ENCODE results near the gene NELFA. TPM values are rescaled to one million over a fixed set of nuclear protein-coding genes. Genes with fewer than 3 reads are reported as not detected.
"Not testable (repeated sequence)": the region's sequence is repeated elsewhere in the genome, so short reads cannot be mapped to it uniquely, and the experiment has no call there.

The NELFA gene
- total RNA-seq, 1 experiment from 2014 or later = 56.1 TPM

DNA sequence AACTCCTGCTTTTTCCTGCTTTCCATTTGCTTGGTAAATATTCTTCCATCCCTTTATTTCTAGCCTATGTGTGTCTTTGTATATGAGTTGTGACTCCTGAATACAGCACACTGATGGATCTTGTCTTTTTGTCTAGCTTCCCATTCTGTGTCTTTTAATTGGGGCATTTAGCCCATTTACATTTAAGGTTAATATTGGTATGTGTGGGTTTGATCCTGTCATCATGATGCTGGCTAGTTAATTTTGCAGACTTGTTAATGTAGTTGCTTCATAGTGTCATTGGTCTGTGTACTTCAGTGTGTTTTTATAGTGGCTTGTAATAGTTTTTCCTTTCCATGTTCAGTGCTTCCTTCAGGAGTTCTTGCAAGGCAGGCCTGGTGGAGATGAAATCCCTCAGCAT, 22.4 kb upstream of the NELFA start:
- H3K9me3 ChIP-seq (ENCODE audit: control insufficient read depth in 1 of 2, insufficient read depth in 1 of 2, low read depth in 1 of 2, low read length in 2 of 2); BruUV-seq (replicated peaks); ATAC-seq; H3K27me3 ChIP-seq (ENCODE audit: insufficient read depth, low read length); H3K36me3 ChIP-seq (ENCODE audit: control insufficient read depth in 1 of 2, insufficient read depth in 2 of 2, low read length in 2 of 2); H3K9ac ChIP-seq (ENCODE audit: low read length); intact Hi-C loops (cut with micrococcal nuclease); H3K4me3 ChIP-seq (replicated peaks in 1 of 2; ENCODE audit: low read depth in 1 of 2, low read length in 2 of 2); H3K4me1 ChIP-seq (ENCODE audit: control insufficient read depth in 1 of 2, insufficient read depth in 2 of 2, low read length in 2 of 2); H2AFZ ChIP-seq (ENCODE audit: low read depth, low read length, poor library complexity, severe bottlenecking); H3K4me2 ChIP-seq (ENCODE audit: low read length); H3K9me2 ChIP-seq (ENCODE audit: insufficient read depth); H3K79me2 ChIP-seq (ENCODE audit: insufficient read depth, low read length); RAD21 ChIA-PET (ENCODE audit: low non-redundant PET in 1 of 2, low total read pairs in 2 of 2, uncharacterized antibody in 2 of 2, unreplicated experiment in 2 of 2); DNase-seq (ENCODE audit: low read depth, low spot score); H4K20me1 ChIP-seq (ENCODE audit: insufficient read depth); H3K27ac ChIP-seq (ENCODE audit: low read depth, low read length); POLR2A ChIA-PET; CTCF ChIA-PET: not testable (repeated sequence)

DNA sequence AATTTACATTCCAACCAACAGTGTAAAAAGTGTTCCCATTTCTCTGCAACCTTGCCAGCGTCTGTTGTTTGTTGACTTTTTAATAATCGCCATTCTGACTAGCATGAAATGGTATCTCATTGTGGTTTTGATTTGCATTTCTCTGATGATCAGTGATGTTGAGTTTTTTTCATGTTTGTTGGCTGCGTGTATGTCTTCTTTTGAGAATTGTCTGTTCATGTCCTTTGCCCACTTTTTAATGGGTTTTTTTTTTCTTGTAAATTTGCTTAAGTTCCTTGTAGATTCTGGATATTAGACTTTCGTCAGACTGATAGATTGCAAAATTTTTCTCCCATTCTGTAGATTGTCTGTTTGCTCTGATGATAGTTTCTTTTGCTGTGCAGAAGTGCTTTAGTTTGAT, 18.3 kb upstream of the NELFA start:
- H3K9me3 ChIP-seq (ENCODE audit: control insufficient read depth in 1 of 2, insufficient read depth in 1 of 2, low read depth in 1 of 2, low read length in 2 of 2); H3K36me3 ChIP-seq (ENCODE audit: control insufficient read depth in 1 of 2, insufficient read depth in 2 of 2, low read length in 2 of 2); BruUV-seq (replicated peaks); intact Hi-C loops (cut with micrococcal nuclease); H3K4me2 ChIP-seq (ENCODE audit: low read length); H3K9ac ChIP-seq (ENCODE audit: low read length); RAD21 ChIA-PET (ENCODE audit: low non-redundant PET in 1 of 2, low total read pairs in 2 of 2, uncharacterized antibody in 2 of 2, unreplicated experiment in 2 of 2); ATAC-seq; POLR2A ChIA-PET; CTCF ChIA-PET; DNase-seq (ENCODE audit: low read depth, low spot score); H3K27ac ChIP-seq (ENCODE audit: low read depth, low read length); H2AFZ ChIP-seq (ENCODE audit: low read depth, low read length, poor library complexity, severe bottlenecking); H3K79me2 ChIP-seq (ENCODE audit: insufficient read depth, low read length); H3K9me2 ChIP-seq (ENCODE audit: insufficient read depth); H3K4me1 ChIP-seq (ENCODE audit: control insufficient read depth in 1 of 2, insufficient read depth in 2 of 2, low read length in 2 of 2); H4K20me1 ChIP-seq (ENCODE audit: insufficient read depth); H3K4me3 ChIP-seq (replicated peaks in 1 of 2; ENCODE audit: low read depth in 1 of 2, low read length in 2 of 2); H3K27me3 ChIP-seq (ENCODE audit: insufficient read depth, low read length): not testable (repeated sequence)

DNA sequence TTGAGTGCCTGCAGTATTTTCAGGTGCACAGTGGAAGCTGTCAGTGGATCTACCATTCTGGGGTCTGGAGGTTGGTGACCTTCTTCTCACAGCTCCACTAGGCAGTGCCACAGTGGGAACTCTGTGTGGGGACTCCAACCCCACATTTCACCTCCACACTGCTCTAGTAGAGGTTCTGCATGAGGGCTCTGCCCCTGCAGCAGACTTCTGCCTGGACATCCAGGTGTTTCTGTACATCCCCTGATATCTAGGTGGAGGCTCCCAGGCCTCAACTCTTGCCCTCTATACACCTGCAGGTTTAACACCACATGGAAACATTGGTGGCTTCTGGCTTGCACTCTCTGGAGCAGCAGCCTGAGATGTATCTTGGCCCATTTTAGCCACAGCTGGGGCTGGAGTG, 17.0 kb upstream of the NELFA start:
- no peaks in the 10 kb centered on the region for H3K27me3 ChIP-seq (ENCODE audit: insufficient read depth, low read length)
- H3K9ac ChIP-seq (ENCODE audit: low read length) = no peak overlapping the region
- CTCF ChIA-PET = no interaction called here
- no peaks in the 10 kb centered on the region for H3K79me2 ChIP-seq (ENCODE audit: insufficient read depth, low read length)
- BruUV-seq (replicated peaks) = no TSS peak
- no peak overlapping the region for H3K4me2 ChIP-seq (ENCODE audit: low read length)
- H3K36me3 ChIP-seq (ENCODE audit: control insufficient read depth in 1 of 2, insufficient read depth in 2 of 2, low read length in 2 of 2) = no peaks in the 10 kb centered on the region
- ATAC-seq (no peak), DNase-seq (ENCODE audit: low read depth, low spot score) (no peak)
- no peaks in the 10 kb centered on the region for H3K4me1 ChIP-seq (ENCODE audit: control insufficient read depth in 1 of 2, insufficient read depth in 2 of 2, low read length in 2 of 2)
- no peak overlapping the region for H2AFZ ChIP-seq (ENCODE audit: low read depth, low read length, poor library complexity, severe bottlenecking)
- no peak overlapping the region for H3K27ac ChIP-seq (ENCODE audit: low read depth, low read length)
- no peaks in the 10 kb centered on the region for H3K9me2 ChIP-seq (ENCODE audit: insufficient read depth)
- H3K4me3 ChIP-seq (replicated peaks in 1 of 2; ENCODE audit: low read depth in 1 of 2, low read length in 2 of 2) = no peak overlapping the region
- H4K20me1 ChIP-seq (ENCODE audit: insufficient read depth) = no peaks in the 10 kb centered on the region
- H3K9me3 ChIP-seq (ENCODE audit: control insufficient read depth in 1 of 2, insufficient read depth in 1 of 2, low read depth in 1 of 2, low read length in 2 of 2) = no peaks in the 10 kb centered on the region; a peak in 1 of 4 replicates
- intact Hi-C loops (cut with micrococcal nuclease) = no loop called here
- RAD21 ChIA-PET (ENCODE audit: low non-redundant PET in 1 of 2, low total read pairs in 2 of 2, uncharacterized antibody in 2 of 2, unreplicated experiment in 2 of 2) = no interaction called here
- POLR2A ChIA-PET = no interaction called here
- TF ChIP-seq POLR2AphosphoS5 (IDR thresholded peaks at IDR 0.05; ENCODE audit: low read depth, low read length) (no peak), SIN3A (IDR thresholded peaks at IDR 0.05; ENCODE audit: low read depth) (no peak), ZNF274 (IDR thresholded peaks at IDR 0.05; ENCODE audit: low read depth, low read length) (no peak), TCF7L2 (IDR thresholded peaks at IDR 0.05; ENCODE audit: borderline replicate concordance, extremely low read depth, insufficient read depth, insufficient read length) (no peak), POLR2A (IDR thresholded peaks at IDR 0.05; ENCODE audit: borderline replicate concordance, extremely low read depth, insufficient read depth, insufficient read length) (no peak), CEBPB (IDR thresholded peaks at IDR 0.05; ENCODE audit: low read depth) (no peak), ELF1 (IDR thresholded peaks at IDR 0.05; ENCODE audit: borderline replicate concordance, low read depth) (no peak), SP1 (IDR thresholded peaks at IDR 0.05; ENCODE audit: low read depth) (no peak), FOSL1 (IDR thresholded peaks at IDR 0.05; ENCODE audit: low read depth) (no peak), EZH2phosphoT487 (IDR thresholded peaks at IDR 0.05; ENCODE audit: borderline replicate concordance) (no peak), CBX3 (IDR thresholded peaks at IDR 0.05; ENCODE audit: low read depth) (no peak), JUND (IDR thresholded peaks at IDR 0.05) (no peak)
- TF ChIP-seq, protein P1, sequence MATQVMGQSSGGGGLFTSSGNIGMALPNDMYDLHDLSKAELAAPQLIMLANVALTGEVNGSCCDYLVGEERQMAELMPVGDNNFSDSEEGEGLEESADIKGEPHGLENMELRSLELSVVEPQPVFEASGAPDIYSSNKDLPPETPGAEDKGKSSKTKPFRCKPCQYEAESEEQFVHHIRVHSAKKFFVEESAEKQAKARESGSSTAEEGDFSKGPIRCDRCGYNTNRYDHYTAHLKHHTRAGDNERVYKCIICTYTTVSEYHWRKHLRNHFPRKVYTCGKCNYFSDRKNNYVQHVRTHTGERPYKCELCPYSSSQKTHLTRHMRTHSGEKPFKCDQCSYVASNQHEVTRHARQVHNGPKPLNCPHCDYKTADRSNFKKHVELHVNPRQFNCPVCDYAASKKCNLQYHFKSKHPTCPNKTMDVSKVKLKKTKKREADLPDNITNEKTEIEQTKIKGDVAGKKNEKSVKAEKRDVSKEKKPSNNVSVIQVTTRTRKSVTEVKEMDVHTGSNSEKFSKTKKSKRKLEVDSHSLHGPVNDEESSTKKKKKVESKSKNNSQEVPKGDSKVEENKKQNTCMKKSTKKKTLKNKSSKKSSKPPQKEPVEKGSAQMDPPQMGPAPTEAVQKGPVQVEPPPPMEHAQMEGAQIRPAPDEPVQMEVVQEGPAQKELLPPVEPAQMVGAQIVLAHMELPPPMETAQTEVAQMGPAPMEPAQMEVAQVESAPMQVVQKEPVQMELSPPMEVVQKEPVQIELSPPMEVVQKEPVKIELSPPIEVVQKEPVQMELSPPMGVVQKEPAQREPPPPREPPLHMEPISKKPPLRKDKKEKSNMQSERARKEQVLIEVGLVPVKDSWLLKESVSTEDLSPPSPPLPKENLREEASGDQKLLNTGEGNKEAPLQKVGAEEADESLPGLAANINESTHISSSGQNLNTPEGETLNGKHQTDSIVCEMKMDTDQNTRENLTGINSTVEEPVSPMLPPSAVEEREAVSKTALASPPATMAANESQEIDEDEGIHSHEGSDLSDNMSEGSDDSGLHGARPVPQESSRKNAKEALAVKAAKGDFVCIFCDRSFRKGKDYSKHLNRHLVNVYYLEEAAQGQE (IDR thresholded peaks at IDR 0.05; ENCODE audit: low read depth) = no peak

Data from HCT116 (cell line).